Right ventricle myocardium inferior (tissue), 1 donor: ENCODE data around the gene SFN. TPM values are rescaled to one million over a fixed set of nuclear protein-coding genes. Genes with fewer than 3 reads are reported as not detected.
"Not testable (repeated sequence)": the region's sequence is repeated elsewhere in the genome, so short reads cannot be mapped to it uniquely, and the experiment has no call there.

Source experiments
- ATAC-seq: fragments of 200-7000 bp; cut with Tn5 transposase; one replicate; pipeline ENCODE4 v1.9.1; 2020; ENCODE audit warnings: mild to moderate bottlenecking, moderate library complexity
- DNase-seq: peaks from one replicate; pipeline ENCODE4 v3.0.0; 2021; ENCODE audit errors: missing footprints
- intact Hi-C: fragments of 100-400 bp; cut with DNase I; formaldehyde crosslinking; loops from one replicate; pipeline ENCODE4 v1.11.0; 2022
- total RNA-seq: library from RNA; stranded (reverse); fragmentation: NEBNext Ultra II Directional; extraction: Animal tissue kit (Norgen Biotek cat#: 25700); gene quantifications from one replicate; pipeline ENCODE4 v1.2.1, GENCODE V29; 2021
- donor health status: DM: no; HTN: yes; CAD: no; lungs with severe emphysema.

SFN gene
- total RNA-seq, 1 donor from 2014 or later = not detected

- intact Hi-C loops, DNase-seq, ATAC-seq: not testable (repeated sequence)
Observed at GRCh38 chr1:26837665-26838064, 25.3 kb upstream of the SFN start.

DNA sequence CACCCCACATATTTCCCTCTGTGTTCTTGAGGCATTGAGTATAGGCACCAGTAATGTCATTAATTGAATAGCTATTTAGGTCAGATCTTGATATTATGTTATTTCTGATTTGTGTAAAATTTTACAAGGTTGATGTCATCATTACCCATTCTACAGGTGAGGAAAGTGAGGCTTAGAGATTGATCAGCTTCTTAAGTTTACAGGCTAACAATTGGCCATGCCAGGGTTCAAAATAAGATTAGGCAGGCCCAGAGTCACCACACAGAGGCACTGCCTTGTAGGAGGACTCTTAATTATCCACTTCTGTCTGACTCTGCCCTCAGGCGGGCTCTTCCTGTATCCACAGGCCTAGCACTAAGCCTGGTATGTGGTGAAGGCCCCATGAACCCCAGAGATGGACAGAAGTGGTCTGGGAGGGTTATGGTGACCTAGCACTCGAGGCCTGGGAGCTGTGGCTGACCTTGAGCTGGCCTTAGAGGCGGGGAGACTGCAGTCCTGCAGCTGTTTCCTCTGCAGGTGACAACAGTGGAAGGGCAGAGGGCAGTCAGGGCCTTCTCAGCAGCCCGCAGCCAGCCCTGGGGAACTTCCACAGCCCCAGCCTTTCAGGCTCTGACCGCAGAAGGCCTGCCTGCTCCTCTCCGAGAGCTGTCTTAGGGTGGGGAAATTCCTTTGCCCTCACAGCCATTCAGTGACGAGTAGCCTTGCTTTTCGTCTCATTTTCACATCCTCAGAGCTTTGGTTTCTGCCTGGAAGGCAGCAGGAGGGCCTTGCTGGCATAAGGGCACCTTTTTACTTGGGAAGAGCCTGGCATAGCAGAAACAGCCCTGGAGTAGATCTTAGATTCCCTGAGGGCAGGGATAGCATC, 24.2 kb upstream of the SFN start:
- ATAC-seq = peak; percentile 43
- intact Hi-C loops = no loop called here
- no peak for DNase-seq

- ATAC-seq = no peak
- no peak for DNase-seq
- intact Hi-C loops = no loop called here
Observed at GRCh38 chr1:26839339-26839722, 23.6 kb upstream of the SFN start.

DNA sequence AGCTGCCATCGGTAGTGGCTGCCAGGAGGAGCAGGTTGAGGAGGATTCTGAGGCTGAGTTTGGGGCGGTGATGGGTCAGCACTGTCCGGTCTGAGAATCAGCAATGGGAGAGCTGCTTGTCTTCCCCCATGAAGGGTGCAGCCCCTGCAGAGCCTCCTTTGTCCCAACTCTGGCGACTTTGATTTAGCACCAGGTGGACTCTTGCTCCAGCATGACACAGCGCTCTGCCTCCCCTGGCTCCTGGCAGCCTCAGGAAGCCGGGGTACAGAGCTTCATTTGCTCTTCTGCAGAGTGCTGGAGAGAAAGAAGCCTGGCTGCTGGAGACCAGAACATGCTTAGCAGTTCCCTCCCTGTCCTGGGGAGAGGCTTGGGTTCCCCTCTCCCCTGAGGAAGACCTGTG, 23.2 kb upstream of the SFN start:
- ATAC-seq (no peak), DNase-seq (no peak)
- intact Hi-C loops = no loop called here

DNA sequence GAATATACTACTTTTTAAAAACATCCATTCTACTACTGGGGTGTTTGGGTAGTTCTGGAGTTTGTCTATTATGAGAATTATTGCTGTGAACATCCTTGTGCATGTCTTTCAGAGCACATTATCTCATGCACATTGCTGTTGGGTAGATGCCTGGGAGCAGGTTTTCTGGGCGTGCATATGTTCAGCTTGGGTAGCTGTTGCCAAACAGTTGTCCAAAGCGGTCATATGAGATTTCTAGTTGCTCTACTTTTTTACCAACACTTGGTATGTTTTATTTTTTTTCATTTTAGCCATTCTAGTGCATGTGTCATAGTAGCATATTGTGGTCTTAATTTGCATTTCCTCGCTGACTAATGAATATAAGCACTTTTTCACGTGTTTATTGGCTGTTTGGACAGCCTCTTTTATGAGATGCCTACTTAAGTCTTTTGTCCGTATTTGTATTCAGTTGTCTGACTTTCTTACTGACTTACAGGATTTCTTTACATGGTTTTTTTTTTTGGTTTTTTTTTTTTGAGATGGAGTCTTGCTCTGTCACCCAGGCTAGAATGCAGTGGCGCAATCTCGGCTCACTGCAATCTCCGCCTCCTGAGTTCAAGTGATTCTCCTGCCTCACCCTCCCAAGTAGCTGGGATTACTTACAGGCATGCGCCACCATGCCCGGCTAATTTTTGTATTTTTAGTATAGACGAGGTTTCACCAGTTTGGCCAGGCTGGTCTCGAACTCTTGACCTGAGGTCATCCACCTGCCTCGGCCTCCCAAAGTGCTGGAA, 18.3 kb upstream of the SFN start:
- ATAC-seq = no peak

DNA sequence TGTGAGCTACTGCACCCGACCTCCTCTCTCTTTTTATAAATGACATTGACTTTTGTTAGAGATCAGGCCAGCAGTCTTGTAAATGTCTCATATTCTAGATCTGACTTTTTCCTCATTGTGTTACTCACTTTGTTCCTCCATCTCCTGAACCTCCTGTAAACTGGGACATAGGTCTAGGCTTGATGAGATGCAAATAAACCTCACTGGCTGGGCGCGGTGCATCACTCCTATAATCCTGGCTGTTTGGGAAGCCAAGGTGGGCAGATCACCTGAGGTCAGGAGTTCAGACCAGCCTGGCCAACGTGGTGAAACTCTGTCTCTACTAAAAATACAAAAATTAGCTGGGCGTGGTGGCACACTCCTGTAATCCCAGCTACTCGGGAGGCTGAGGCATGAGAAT, 15.1 kb upstream of the SFN start:
- intact Hi-C loops, DNase-seq, ATAC-seq: not testable (repeated sequence)

More for the DNA sequence above, 18.3 kb upstream of the SFN start:
- DNase-seq = no peak
- intact Hi-C loops = no loop called here

DNA sequence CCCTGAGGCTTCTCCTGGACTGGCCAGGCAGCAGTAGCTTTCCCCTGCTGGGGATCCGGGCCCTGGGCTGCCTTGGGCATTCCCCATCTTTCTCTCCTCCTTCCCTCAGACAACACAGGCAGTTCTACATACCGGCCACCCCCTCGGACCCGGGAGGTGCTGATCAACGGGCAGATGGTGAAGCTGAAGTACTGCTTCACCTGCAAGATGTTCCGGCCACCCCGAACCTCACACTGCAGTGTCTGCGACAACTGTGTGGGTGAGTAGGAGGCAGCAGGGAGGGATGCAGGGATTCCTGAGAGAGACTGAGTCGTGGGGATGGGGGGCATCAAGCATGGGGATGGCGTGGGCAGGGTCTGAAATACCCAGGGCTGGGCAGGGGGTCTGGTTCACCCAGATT, 14.4 kb upstream of the SFN start:
- intact Hi-C loops = no loop called here
- ATAC-seq = no peak

DNA sequence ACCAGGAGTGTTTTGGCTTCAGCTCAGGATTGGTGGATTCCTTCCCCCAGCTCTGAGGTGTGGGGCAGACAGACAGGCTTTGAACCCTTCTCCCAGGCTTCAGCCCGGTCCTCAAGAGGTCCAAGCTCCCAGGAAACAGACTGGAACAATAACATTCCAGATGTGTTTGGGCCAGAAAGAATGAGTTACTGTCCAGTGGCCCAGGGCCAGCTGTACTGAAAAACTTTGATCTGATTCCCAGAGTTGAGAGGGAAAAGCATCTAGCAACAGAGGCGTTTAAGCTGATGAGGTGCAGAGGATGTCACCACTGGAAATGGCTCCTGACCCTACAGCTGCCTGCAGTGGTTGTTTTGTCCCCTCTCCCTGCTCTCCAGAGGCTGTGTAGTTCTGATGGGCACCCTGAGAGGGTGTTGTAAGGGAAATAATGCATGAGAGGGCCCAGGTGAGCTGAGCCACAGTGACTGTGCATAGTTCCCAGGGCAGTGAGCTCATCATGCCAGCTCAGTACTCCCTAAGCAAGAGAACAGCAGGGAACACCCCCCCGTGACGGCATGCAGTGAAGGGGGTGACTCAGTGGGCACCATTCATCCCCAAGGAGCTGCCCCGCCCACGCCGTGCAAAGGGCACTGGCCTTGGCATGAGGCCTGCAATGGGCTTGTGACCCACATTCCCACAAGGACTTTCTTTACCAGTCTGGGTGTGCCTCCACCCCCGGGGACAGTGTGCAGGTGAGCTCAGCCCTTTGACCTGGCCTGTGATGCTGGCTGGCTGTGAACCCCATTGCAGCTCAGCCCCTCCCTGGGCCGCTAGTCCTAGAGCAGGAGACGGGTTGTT, 13.8 kb upstream of the SFN start:
- DNase-seq (no peak), ATAC-seq (no peak)
- intact Hi-C loops = no loop called here

More for the DNA sequence above, 14.4 kb upstream of the SFN start:
- DNase-seq = no peak

DNA sequence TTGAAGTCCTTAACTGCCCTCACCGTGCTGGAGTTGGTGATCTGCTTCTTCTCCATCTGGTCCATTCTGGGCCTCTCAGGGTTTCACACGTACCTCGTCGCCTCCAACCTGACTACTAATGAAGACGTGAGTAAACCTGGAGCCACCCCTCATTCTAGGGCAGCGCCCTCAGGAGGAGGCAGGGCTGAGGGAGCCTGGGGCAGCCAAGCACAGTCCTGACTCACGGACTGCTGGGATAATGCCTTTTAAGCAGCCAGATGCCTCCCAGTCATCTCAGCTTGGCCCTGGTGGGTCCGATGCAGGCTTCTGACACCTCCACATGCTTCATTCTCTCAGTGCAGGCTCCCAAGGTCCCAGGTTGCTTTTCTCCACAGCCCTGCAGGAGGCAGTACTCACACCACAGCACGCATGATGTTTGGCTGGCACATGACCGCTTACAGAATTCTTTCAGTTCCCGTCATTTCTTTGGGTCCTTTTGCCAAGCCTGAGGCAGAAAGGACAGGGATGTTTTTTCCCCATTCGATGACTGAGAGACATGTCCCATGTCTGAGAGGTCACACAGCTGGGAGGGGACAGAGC, 11.8 kb upstream of the SFN start:
- ATAC-seq = no peak
- intact Hi-C loops = no loop called here
- no peak for DNase-seq

DNA sequence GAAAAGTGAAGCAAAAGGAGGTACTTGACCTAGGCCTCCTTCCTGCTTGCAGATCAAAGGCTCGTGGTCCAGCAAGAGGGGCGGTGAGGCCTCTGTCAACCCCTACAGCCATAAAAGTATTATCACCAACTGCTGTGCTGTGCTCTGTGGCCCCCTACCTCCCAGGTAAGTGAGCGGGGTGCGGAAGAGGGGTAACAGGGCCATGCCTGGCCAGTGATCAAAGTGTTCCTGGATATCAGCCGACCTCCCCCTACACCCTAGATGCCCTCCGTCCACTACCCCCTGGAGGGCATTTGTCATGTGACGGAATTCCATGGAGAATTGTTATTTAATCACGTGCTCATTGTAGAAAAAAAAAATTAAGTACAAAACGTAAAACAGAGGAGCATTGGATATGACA, 10.2 kb upstream of the SFN start:
- DNase-seq (no peak), ATAC-seq (no peak)
- intact Hi-C loops = loop anchor here (1.0 kb wide), 1 partner anchor 26 kb away; no protein-coding TSS in a partner anchor

- peak; percentile 85 for ATAC-seq
- DNase-seq = peak; percentile 87
- intact Hi-C loops = loop anchor here (1.0 kb wide), 1 partner anchor 25 kb away; no protein-coding TSS in a partner anchor
Observed at GRCh38 chr1:26853156-26853555, 9.8 kb upstream of the SFN start.

- ATAC-seq (no peak), DNase-seq (no peak)
- intact Hi-C loops = loop anchor here (1.0 kb wide), 1 partner anchor 25 kb away; no protein-coding TSS in a partner anchor
Observed at GRCh38 chr1:26853600-26853999, 9.3 kb upstream of the SFN start.

- intact Hi-C loops = no loop called here
- ATAC-seq (no peak), DNase-seq (no peak)
Observed at GRCh38 chr1:26854906-26855305, 8.0 kb upstream of the SFN start.

GRCh38 chr1:26855636-26856035, 7.3 kb upstream of the SFN start:
- DNase-seq = no peak
- no peak for ATAC-seq
- intact Hi-C loops = no loop called here

DNA sequence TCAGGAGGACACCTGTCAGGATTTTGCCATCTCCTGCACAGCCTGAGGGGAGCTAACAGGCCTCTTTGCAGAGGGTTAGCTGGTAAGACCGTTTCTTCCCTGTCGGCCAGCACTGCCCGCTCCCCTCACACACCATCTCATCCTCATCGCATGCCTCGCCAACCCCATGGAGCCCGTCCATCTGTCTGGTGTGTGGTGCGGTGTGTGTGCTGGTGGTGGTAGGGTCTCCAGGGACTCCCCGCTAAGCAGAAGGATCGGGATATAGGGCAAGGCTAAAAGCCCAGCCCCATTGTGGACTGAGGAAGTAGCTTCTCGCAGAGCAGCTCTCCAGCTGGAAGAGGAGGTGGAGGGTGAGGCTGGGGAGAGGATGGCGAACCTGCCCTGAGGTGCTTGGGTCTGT, 6.8 kb upstream of the SFN start:
- intact Hi-C loops = no loop called here
- ATAC-seq (no peak), DNase-seq (no peak)

DNA sequence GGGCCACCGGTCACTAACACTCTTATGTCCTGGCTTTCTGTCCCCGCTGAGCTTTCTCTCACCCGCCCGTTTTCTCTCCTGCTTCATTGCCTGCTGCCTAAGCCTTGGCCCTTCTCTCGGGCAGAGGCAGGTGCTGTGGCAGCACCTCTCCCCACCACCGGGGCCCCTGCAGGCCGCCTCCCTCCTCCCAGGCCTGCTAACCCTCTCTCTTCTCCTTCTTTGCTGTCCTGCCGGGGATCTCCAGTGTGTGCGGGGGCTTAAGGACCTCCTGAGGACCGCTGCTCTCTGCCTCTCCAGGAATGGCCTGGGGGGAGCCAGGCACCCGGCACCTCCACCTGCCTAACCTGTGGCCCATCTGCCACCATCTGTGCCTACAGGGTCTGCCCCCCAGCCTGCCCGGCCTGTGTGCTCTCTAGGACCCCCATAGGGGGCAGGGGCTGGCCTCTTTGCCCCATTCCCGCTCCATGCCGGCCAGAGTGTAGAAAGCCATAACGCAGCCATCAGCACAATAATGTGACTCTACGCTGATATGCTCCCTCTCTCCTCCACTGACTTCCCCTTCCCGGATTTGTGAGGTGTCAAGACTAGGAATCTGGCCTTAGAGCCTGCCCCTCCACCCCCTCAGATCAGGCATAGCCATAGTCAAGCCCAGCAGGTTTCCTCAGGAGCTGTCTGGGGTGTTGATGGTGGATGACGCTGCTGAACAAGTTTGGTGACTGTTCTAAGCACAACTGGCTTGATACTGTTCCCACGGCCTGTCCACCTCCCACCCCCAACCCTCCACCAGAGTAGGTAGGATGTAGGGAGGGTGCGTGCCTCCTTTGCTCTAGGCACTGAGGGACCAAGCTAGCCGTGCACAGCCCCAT, 6.1 kb upstream of the SFN start:
- intact Hi-C loops = no loop called here
- ATAC-seq = no peak
- DNase-seq = no peak

DNA sequence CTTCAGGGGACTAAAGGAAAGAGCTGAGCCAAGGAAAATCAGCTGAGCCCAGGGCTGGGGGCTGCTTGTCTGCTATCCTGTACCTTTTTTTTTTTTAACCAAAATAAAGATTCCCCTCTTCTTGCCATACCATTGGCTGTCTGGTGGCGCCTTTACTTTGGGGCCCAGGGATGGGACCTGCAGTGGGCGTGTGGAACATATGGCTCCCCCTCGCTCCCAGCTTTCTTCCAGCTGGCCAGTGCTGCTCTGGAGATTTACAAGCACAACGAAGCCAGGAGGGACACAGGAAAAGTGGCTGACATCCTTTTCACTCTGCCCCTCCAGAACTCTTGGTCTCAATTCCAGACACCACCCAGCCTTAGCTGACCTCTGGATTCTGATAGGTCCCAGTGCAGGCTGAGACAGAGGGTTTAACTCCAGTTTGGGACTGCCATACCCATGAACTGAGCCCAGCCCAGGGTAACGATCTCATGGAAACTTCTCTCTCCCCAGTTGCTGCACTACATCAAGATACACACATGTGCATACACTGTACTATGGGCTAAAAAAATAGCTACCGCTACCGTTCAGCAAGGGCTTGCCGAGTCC, 5.4 kb upstream of the SFN start:
- ATAC-seq = no peak
- no peak for DNase-seq
- intact Hi-C loops = no loop called here
